ENCODE measurements around the gene B9D1.

DNA sequence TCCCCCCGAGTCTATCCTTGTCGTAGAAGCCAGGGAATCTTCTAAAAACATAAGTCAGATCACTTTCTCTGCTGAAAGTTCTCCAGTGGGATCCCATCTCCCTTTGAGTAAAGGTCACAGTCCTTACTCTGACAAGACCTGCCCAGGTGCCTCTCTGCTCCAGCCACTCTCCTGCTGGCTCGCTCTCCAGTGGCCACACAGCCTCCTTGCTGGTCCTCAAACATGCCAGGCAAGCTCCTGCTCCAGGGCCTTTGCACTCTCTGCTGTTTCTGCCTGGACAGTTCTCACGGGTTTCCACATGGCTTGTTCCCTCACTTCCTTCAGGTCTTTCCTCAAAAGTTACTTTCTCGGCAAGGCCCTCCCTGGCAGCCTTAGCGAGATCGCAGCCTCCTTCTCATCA, 3.4 kb downstream of the B9D1 start:
- TF ChIP-seq POLR2A (IDR thresholded peaks at IDR 0.05), result no peak
- TF ChIP-seq CTCF (IDR thresholded peaks at IDR 0.05), result no peak

Measured in testis (tissue), 2 donors.